ENCODE results near the gene ATP10B.

- TF ChIP-seq EP300 (IDR thresholded peaks at IDR 0.05) (no peak), CTCF (IDR thresholded peaks at IDR 0.05) (no peak), POLR2A (IDR thresholded peaks at IDR 0.05) (no peak)
Measured at GRCh38 chr5:160660132-160660531, 191.9 kb downstream of the ATP10B start.

Measured in tibial nerve (tissue), 4 donors.